Mucosa of descending colon (tissue), 3 donors: ENCODE measurements around the gene MAB21L4. TPM values are rescaled to one million over a fixed set of nuclear protein-coding genes. Genes with fewer than 3 reads are reported as not detected.

Source experiments
- ATAC-seq: fragments of 200-7000 bp; cut with Tn5 transposase; one replicate; pipeline ENCODE4 v1.9.1; 2020; ENCODE audit warnings: mild to moderate bottlenecking, moderate library complexity
- DNase-seq, 3 donors: peaks; one replicate each; pipeline ENCODE4 v3.0.0-alpha.2; 2020
- H3K36me3 ChIP-seq: fragments of 200-600 bp; one replicate; pipeline ENCODE4 v1.8.0; 2021; ENCODE audit warnings: low read depth, mild to moderate bottlenecking
- H3K4me1 ChIP-seq: fragments of 200-600 bp; one replicate; pipeline ENCODE4 v1.8.0; 2021; ENCODE audit warnings: low read depth, mild to moderate bottlenecking
- H3K4me3 ChIP-seq: fragments of 200-600 bp; one replicate; pipeline ENCODE4 v1.8.0; 2021; ENCODE audit warnings: mild to moderate bottlenecking
- H3K9me3 ChIP-seq: fragments of 200-600 bp; one replicate; pipeline ENCODE4 v1.8.0; 2021; ENCODE audit warnings: mild to moderate bottlenecking
- intact Hi-C, 2 donors: fragments of 100-400 bp; cut with DNase I in 1 of 2; cut with micrococcal nuclease in 1 of 2; formaldehyde crosslinking; loops; one replicate each; pipeline versions ENCODE4 v1.11.0 to v1.11.1; 2022; cut with DNase I, micrococcal nuclease
- long read RNA-seq, 2 donors: library from polyadenylated mRNA; unstranded; transcript quantifications; one replicate each; pipeline ENCODE4 v2.0.0, GENCODE V29; 2019 to 2021
- total RNA-seq, 3 donors: library from RNA; stranded (reverse); fragmentation: NEBNext Ultra II Directional in 2 of 3; extraction: Animal tissue kit (Norgen Biotek cat#: 25700) in 2 of 3; gene quantifications; one replicate each; pipeline versions ENCODE4 v1.2.1 to v1.2.4, GENCODE V29; 2021 to 2023
- TF ChIP-seq, protein P1 (sequence below): fragments of 200-600 bp; IDR thresholded peaks from one replicate; pipeline ENCODE4 v1.8.0; 2022; ENCODE audit warnings: antibody characterized with exemption, mild to moderate bottlenecking
- donor health status: DM: no; HTN: no; CAD: no; lungs with moderate emphysema.
- donor health status: DM: no; HTN: no; CAD: no.
- donor health status: DM: no; HTN: yes; CAD: no.

The MAB21L4 gene
- 10 to 100 TPM in 1 of 3 donors, 1 to 10 TPM in 2; 3.3 to 13.2 (median 8.1) TPM for total RNA-seq
- long read RNA-seq, donor 1, partial matches to known transcripts: 2 of 8 reads
- long read RNA-seq, donor 1, other reads (novel, unspliced or antisense): 5 of 8 reads
- long read RNA-seq, donor 2, partial matches to known transcripts: 0 of 3 reads
- long read RNA-seq, donor 2, other reads (novel, unspliced or antisense): 2 of 3 reads

DNA sequence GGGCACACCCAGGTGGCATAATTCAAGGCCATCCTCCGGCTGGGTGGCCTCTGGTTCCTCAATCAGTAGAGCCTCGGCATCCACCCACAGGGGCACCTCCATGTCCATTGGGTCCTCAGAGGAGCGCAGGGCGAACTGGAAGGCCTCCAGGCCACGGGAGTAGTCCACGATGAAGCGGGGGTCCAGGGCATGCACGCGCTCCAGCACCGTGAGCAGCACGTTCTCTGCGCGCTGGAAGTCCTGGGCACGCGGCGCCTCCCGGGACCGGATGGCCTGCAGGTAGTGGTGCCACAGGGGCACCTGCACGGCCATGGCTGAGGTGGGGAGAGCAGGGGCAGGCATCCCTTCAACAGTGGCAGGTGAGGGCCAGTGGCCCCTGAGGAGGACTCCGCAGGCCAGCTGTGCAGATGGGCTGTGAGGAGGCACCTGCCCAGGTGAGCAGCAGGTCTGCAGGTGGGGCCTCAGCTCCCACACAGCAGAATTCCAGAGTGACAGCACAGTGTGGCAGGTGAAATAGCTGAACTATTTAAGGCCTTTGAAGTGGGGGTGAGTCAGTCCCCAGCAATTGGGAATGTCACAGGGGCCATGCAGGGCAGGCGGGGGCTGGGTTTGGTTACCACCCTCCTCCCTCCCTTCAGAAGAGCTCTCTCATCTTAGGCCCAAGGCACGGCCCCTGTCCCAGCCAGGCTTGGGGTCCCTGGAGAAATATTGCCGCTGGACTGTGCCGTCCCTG is at the start of gene MAB21L4:
Gene MAB21L4, minus strand, starts transcription at position 501 of the 733 bp plus-strand sequence. Its CDS starts 159 bp downstream, at position 342.
- TF ChIP-seq, protein P1, sequence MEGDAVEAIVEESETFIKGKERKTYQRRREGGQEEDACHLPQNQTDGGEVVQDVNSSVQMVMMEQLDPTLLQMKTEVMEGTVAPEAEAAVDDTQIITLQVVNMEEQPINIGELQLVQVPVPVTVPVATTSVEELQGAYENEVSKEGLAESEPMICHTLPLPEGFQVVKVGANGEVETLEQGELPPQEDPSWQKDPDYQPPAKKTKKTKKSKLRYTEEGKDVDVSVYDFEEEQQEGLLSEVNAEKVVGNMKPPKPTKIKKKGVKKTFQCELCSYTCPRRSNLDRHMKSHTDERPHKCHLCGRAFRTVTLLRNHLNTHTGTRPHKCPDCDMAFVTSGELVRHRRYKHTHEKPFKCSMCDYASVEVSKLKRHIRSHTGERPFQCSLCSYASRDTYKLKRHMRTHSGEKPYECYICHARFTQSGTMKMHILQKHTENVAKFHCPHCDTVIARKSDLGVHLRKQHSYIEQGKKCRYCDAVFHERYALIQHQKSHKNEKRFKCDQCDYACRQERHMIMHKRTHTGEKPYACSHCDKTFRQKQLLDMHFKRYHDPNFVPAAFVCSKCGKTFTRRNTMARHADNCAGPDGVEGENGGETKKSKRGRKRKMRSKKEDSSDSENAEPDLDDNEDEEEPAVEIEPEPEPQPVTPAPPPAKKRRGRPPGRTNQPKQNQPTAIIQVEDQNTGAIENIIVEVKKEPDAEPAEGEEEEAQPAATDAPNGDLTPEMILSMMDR: no peak
- H3K4me1 ChIP-seq: peaks cover 9% of the 10 kb centered on the region
- no peak within 1 kb of the TSS for H3K4me3 ChIP-seq
- no peaks in the 10 kb centered on the region for H3K9me3 ChIP-seq
- DNase-seq: peak in 2 of 3 donors; percentile 32 to 49
- peak; percentile 1 for ATAC-seq
- intact Hi-C loops: no loop called here
- no peaks in the 10 kb centered on the region for H3K36me3 ChIP-seq

DNA sequence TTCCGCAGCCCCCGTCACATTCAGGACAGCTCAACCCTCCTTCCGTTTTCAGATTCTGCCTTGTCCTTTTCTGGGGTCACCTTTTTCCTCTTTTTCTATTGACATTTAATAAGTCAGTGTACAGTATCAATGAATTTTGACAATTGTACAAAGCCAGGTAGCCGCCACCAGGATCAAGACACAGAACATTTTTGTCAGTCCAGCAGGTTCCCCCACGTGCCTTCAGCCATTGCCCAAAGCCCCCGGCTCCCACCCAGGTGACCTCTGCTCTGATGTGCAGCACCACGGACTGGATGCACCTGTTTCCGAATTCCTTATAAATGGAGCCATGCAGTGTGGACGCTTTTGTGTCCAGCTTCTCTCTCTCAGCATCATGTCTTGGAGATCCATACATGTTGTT is 40.1 kb upstream of the MAB21L4 start:
- intact Hi-C loops: no loop called here

GRCh38 chr2:240935103-240935876 is 39.3 kb upstream of the MAB21L4 start:
- ATAC-seq (no peak), DNase-seq (peak in 1 of 3 donors; percentile 29)

More for the DNA sequence above, 40.1 kb upstream of the MAB21L4 start:
- H3K36me3 ChIP-seq: no peaks in the 10 kb centered on the region
- ATAC-seq (no peak), DNase-seq (peak in 1 of 3 donors; percentile 13)
- H3K9me3 ChIP-seq: no peaks in the 10 kb centered on the region
- TF ChIP-seq, protein P1: no peak
- H3K4me1 ChIP-seq: no peaks in the 10 kb centered on the region
- no peak overlapping the region for H3K4me3 ChIP-seq

DNA sequence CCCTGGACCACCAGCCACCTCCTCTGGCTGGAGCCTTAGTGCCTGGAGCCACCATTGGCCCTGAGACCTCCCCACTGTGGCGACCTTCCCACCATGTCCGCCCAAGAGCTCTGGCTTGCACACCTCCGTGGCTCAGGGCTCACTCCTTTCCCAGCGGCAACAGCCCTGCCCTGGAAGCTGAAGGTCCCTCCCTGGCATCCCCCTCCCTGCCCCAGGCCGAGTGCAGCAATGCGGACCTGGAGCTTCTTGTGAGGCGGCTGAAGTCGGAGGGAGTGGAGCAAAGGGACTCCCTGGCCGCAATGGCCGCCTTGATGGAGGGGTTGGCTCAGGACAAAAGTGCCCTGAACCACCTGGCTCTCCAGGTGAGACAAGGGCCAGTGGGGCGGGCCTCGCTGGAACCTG is 38.7 kb upstream of the MAB21L4 start:
- H3K4me3 ChIP-seq: no peak overlapping the region
- intact Hi-C loops: no loop called here
- TF ChIP-seq, protein P1: no peak
- no peaks in the 10 kb centered on the region for H3K9me3 ChIP-seq
- peak in 1 of 3 donors; percentile 43 for DNase-seq
- H3K4me1 ChIP-seq: no peaks in the 10 kb centered on the region
- no peak for ATAC-seq
- no peaks in the 10 kb centered on the region for H3K36me3 ChIP-seq

More at GRCh38 chr2:240935103-240935876, 39.3 kb upstream of the MAB21L4 start:
- no peaks in the 10 kb centered on the region for H3K4me1 ChIP-seq
- intact Hi-C loops: no loop called here
- no peaks in the 10 kb centered on the region for H3K36me3 ChIP-seq
- TF ChIP-seq, protein P1: no peak
- no peak overlapping the region for H3K4me3 ChIP-seq
- H3K9me3 ChIP-seq: no peaks in the 10 kb centered on the region

DNA sequence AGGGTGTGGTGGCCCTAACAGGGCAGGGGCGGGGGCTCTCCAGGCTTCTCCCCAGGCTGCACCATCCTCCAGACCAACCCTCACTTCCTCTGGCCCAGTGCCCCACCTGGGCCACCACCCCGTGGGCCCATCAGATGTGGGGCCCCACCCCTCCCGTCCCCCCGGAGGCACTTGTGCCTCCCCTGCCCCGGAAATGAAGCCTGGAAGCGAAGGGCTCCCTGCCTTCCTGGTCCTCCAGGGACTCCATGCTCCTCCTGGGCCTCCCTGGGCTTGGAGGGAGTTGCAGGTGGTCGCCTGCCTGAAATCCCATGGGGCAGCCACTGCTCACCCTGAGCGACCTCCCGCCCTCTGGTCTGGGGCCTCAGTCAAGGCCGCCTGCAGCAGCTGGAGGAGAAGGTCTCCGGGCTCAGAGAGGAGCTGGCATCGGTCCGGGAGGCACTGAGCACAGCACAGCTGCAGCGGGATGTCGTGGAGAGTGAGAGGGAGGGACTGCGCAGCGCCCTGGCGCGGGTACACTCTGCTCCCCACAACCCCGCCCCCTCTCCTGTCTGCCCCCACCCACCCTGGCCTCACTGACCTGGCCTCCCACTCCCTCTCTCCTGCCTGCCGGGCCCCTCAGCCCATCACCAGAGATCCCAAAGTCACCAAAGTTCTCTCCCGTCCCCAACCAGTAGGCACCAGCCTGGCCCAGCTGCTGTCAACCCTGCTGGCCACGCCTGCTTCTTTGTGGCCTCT is 38.2 kb upstream of the MAB21L4 start:
- ATAC-seq (peak; percentile 31), DNase-seq (peak in 2 of 3 donors; percentile 27 to 42)
- Histone ChIP-seq H3K4me1 (no peaks in the 10 kb centered on the region), H3K9me3 (no peaks in the 10 kb centered on the region), H3K36me3 (no peaks in the 10 kb centered on the region), H3K4me3 (no peak overlapping the region)
- intact Hi-C loops: no loop called here
- TF ChIP-seq, protein P1: no peak
